Cardiac muscle cell (in vitro differentiated cells and primary cell): ENCODE data around the gene KRTAP12-1. TPM values are rescaled to one million over a fixed set of nuclear protein-coding genes. Genes with fewer than 3 reads are reported as not detected.
"Not testable (repeated sequence)": the region's sequence is repeated elsewhere in the genome, so short reads cannot be mapped to it uniquely, and the experiment has no call there.

Experiments used
- DNase-seq, 2 donors: peaks; one replicate each; pipeline versions ENCODE4 v3.0.0 to v3.0.0-alpha.2; 2010 to 2017; ENCODE audit warnings: low read depth in 1 of 2, low spot score in 1 of 2
- H3K27ac ChIP-seq: fragments of 200-600 bp; sonication (generic); 2 replicates; pipeline ENCODE4 v1.5.1; 2016
- H3K27me3 ChIP-seq: fragments of 200-600 bp; sonication (generic); 2 replicates; pipeline ENCODE4 v1.6.0; 2016; ENCODE audit warnings: control low read depth
- H3K36me3 ChIP-seq: fragments of 200-600 bp; sonication (generic); 2 replicates; pipeline ENCODE4 v1.5.1; 2016; ENCODE audit warnings: control low read depth
- H3K4me1 ChIP-seq: fragments of 200-600 bp; sonication (generic); 2 replicates; pipeline ENCODE4 v1.8.1; 2017; ENCODE audit warnings: low read depth, mild to moderate bottlenecking, mixed run types
- H3K4me3 ChIP-seq: fragments of 200-600 bp; sonication (generic); 2 replicates; pipeline ENCODE4 v1.5.1; 2016; ENCODE audit warnings: mild to moderate bottlenecking
- H3K9me3 ChIP-seq: fragments of 200-600 bp; sonication (generic); 2 replicates; pipeline ENCODE4 v1.5.1; 2017; ENCODE audit warnings: low read depth, mild to moderate bottlenecking, control low read depth
- CTCF ChIP-seq: IDR thresholded peaks from 2 replicates; pipeline ENCODE4 v1.5.1; 2012; ENCODE audit warnings: low read depth, mild to moderate bottlenecking, low read length
- polyA plus RNA-seq: library from polyadenylated mRNA; unstranded; fragments of >200 nt; fragmentation: Nextera tagmentation; extraction: Ambion mirVana; gene quantifications from 2 replicates; pipeline ENCODE4 v1.2.1, GENCODE V29; 2016
- total RNA-seq: library from RNA; depleted of rRNA; stranded (reverse); fragments of >200 nt; gene quantifications from 2 replicates; pipeline ENCODE4 v1.2.3, GENCODE V29; 2016

Gene KRTAP12-1
- total and polyA plus RNA-seq, 2 experiments from 2014 or later, result not detected

DNA sequence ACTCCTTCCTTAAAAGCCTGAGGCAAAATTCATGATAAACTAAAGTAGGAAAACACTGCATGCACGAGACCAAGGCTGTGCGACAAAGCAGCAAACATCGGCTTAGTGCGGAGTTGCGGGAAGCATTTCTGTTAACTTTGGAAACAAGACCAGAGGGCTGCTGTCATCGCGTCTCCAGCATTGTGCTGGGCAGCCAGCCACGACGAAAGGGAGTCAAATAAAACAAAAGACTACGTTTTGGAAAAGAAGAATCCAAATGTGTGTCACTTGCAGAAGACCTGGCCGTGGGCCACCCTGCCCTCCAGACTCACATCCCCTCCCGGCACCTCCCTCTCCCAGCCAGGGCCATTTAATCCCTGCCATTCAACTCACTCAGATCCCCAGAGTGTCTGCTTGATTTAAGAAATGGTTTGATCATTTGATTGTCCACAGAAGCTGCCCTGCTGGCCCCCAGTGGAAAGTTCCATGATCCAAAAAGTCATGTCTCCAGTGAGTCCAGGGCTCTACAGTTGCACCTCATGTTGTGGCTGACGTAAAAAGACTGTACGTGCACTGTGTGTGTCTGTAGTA, 38.1 kb downstream of the KRTAP12-1 start:
- no peaks in the 10 kb centered on the region for H3K9me3 ChIP-seq
- no peaks in the 10 kb centered on the region for H3K36me3 ChIP-seq
- H3K4me3 ChIP-seq, result no peak overlapping the region
- no peaks in the 10 kb centered on the region for H3K4me1 ChIP-seq
- no peak for DNase-seq
- no peak for TF ChIP-seq CTCF
- no peaks in the 10 kb centered on the region for H3K27me3 ChIP-seq
- H3K27ac ChIP-seq, result no peak overlapping the region

DNA sequence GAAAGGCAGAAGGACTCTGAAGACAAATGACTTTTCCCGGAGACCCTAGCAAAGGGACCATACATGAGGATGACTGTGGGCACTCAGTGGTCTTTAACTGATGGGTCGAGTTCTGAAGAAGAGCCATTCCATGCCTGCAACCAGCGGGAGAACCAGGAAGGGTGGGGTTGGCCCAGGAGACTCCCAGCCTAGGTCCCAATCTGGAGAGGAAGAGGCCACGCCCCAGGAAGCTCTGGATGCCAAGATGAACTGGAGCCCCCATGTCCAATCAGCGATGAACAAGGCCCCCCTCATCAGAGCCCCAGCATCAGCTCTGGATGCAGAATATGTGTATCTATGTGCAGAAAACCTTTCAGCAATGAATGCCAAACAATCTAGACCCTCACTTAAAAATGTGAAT, 41.2 kb downstream of the KRTAP12-1 start:
- no peaks in the 10 kb centered on the region for H3K4me1 ChIP-seq
- no peaks in the 10 kb centered on the region for H3K36me3 ChIP-seq
- H3K27me3 ChIP-seq, result no peaks in the 10 kb centered on the region
- no peaks in the 10 kb centered on the region for H3K9me3 ChIP-seq
- TF ChIP-seq CTCF, result no peak
- H3K27ac ChIP-seq, result no peak overlapping the region
- no peak overlapping the region for H3K4me3 ChIP-seq
- no peak for DNase-seq

- no peaks in the 10 kb centered on the region for H3K27me3 ChIP-seq
- H3K27ac ChIP-seq, result no peak overlapping the region
- H3K4me1 ChIP-seq, result no peaks in the 10 kb centered on the region
- H3K36me3 ChIP-seq, result no peaks in the 10 kb centered on the region
- no peak overlapping the region for H3K4me3 ChIP-seq
- no peak for TF ChIP-seq CTCF
- no peak for DNase-seq
- H3K9me3 ChIP-seq, result no peaks in the 10 kb centered on the region
These were observed 42.7 kb downstream of the KRTAP12-1 start for GRCh38 chr21:44639331-44639655.

- DNase-seq, H3K9me3 ChIP-seq, H3K4me3 ChIP-seq, H3K36me3 ChIP-seq, H3K4me1 ChIP-seq, H3K27me3 ChIP-seq, H3K27ac ChIP-seq: not testable (repeated sequence)
These were observed 43.2 kb downstream of the KRTAP12-1 start for GRCh38 chr21:44638506-44639330.

GRCh38 chr21:44637851-44638348, 44.1 kb downstream of the KRTAP12-1 start:
- DNase-seq, H3K27ac ChIP-seq, H3K27me3 ChIP-seq, H3K4me3 ChIP-seq, H3K9me3 ChIP-seq, H3K36me3 ChIP-seq, H3K4me1 ChIP-seq: not testable (repeated sequence)

- H3K27me3 ChIP-seq, result no peaks in the 10 kb centered on the region
- DNase-seq, result no peak
- no peaks in the 10 kb centered on the region for H3K36me3 ChIP-seq
These were observed 44.7 kb downstream of the KRTAP12-1 start, which contains the start of gene KRTAP10-10 for GRCh38 chr21:44637018-44637850. TSS of gene KRTAP10-10 (plus strand) at chr21:44637356. CDS start at chr21:44637418, 62 bp downstream.

More at GRCh38 chr21:44637018-44637850, 44.7 kb downstream of the KRTAP12-1 start, which contains the start of gene KRTAP10-10:
- Histone ChIP-seq H3K27ac (no peak within 1 kb of the TSS), H3K4me1 (no peaks in the 10 kb centered on the region), H3K4me3 (no peak within 1 kb of the TSS), H3K9me3 (no peaks in the 10 kb centered on the region)
- no peak for TF ChIP-seq CTCF
